Measurements from ENCODE around the gene NAT14. TPM values are rescaled to one million over a fixed set of nuclear protein-coding genes. Genes with fewer than 3 reads are reported as not detected.
"Not testable (repeated sequence)": the region's sequence is repeated elsewhere in the genome, so short reads cannot be mapped to it uniquely, and the experiment has no call there.

The NAT14 gene
- total and polyA plus RNA-seq, 7 experiments from 2014 or later, result 1.7 to 12.8 (median 3.5) TPM

GRCh38 chr19:55496820-55497219, 11.8 kb downstream of the NAT14 start:
- H3K36me3 ChIP-seq (ENCODE audit: control insufficient read depth in 2 of 3, insufficient read depth in 3 of 3, low read length in 3 of 3); intact Hi-C loops (cut with micrococcal nuclease); POLR2A ChIA-PET; H3K27me3 ChIP-seq (ENCODE audit: control insufficient read depth in 2 of 2, insufficient read depth in 2 of 2, low read length in 2 of 2); H3K4me3 Mint-ChIP-seq; H3K9me3 Mint-ChIP-seq; H3K4me1 ChIP-seq (ENCODE audit: control insufficient read depth in 2 of 2, insufficient read depth in 2 of 2, low read length in 2 of 2); H3K36me3 Mint-ChIP-seq; H3K27ac ChIP-seq (ENCODE audit: low read depth, low read length); H3K4me3 ChIP-seq (ENCODE audit: low read length); H3K27me3 Mint-ChIP-seq; ATAC-seq; H3K27ac Mint-ChIP-seq; H3K9me3 ChIP-seq (ENCODE audit: control insufficient read depth in 2 of 3, low read length in 3 of 3); DNase-seq; H3K4me1 Mint-ChIP-seq: not testable (repeated sequence)
- CTCF ChIA-PET, result interaction anchor here (0.7 to 1.6 kb wide), 2 partner anchors 20 to 83 kb away, joined by 3 to 4 read pairs; partner anchors contain the start of gene ZNF628

- H3K27ac Mint-ChIP-seq, result no peak overlapping the region
- no peaks in the 10 kb centered on the region for H3K4me1 ChIP-seq (ENCODE audit: control insufficient read depth in 2 of 2, insufficient read depth in 2 of 2, low read length in 2 of 2)
- intact Hi-C loops (cut with micrococcal nuclease), result no loop called here
- peaks cover 0 to 6% (median 0%) of the 10 kb centered on the region in 11 donors for H3K9me3 Mint-ChIP-seq
- DNase-seq, result no peak
- ATAC-seq, result no peak
- no peaks in the 10 kb centered on the region for H3K36me3 ChIP-seq (ENCODE audit: control insufficient read depth in 2 of 3, insufficient read depth in 3 of 3, low read length in 3 of 3)
- peaks cover 0 to 11% (median 0%) of the 10 kb centered on the region in 7 donors for H3K4me1 Mint-ChIP-seq
- ChIA-PET POLR2A (interaction anchor here (1.1 kb wide), 1 partner anchor 21 kb away, joined by 3 read pairs; the partner anchor contains the start of gene ZNF628), CTCF (interaction anchor here (1.6 kb wide), 1 partner anchor 21 kb away, joined by 4 read pairs; the partner anchor contains the start of gene ZNF628)
- H3K9me3 ChIP-seq (ENCODE audit: control insufficient read depth in 2 of 3, low read length in 3 of 3), result no peaks in the 10 kb centered on the region
- H3K4me3 ChIP-seq (ENCODE audit: low read length), result no peak overlapping the region
- H3K4me3 Mint-ChIP-seq, result no peak overlapping the region
- H3K27me3 ChIP-seq (ENCODE audit: control insufficient read depth in 2 of 2, insufficient read depth in 2 of 2, low read length in 2 of 2), result no peaks in the 10 kb centered on the region
- H3K27me3 Mint-ChIP-seq, result peaks cover 0 to 2% (median 0%) of the 10 kb centered on the region in 5 donors
- no peak overlapping the region for H3K27ac ChIP-seq (ENCODE audit: low read depth, low read length)
- H3K36me3 Mint-ChIP-seq, result peaks cover 0 to 8% (median 0%) of the 10 kb centered on the region in 5 donors
Measured at GRCh38 chr19:55497763-55498162, 12.8 kb downstream of the NAT14 start.

DNA sequence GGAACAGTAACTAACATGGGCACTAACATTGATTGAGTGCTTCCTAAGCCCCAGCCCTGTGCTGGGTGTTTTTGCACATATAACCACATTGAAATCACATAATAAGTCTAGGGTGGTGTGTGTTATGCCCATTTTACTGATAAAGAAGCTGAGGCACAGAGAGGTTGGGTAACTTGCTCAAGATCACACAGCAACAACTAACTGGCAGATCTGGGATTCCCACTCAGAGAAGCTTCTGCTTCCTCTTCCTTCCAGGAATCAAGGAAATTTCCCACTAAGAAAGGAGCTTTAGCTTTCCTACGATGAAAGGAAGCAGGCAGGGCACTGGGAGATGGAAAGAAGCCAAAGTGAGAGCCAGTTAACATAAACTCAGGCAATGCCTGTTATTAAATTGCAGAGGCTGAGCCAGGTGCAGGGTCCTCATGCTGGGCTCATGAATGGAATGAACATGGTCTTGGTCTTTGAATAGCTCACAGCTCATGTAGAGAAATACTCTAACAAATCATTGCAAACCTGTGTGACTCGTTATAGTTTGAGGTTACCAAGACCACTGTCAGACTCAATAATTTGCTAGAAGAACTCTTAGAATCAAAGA, 13.4 kb downstream of the NAT14 start:
- no peak overlapping the region for H3K27ac ChIP-seq (ENCODE audit: low read depth, low read length)
- no peak for DNase-seq
- Mint-ChIP-seq H3K9me3 (peaks cover 0 to 9% (median 0%) of the 10 kb centered on the region in 11 donors), H3K4me3 (no peak overlapping the region), H3K27ac (no peak overlapping the region), H3K4me1 (peaks cover 0 to 15% (median 4%) of the 10 kb centered on the region in 7 donors), H3K36me3 (peaks cover 0 to 11% (median 0%) of the 10 kb centered on the region in 5 donors), H3K27me3 (no peaks in the 10 kb centered on the region)
- H3K4me1 ChIP-seq (ENCODE audit: control insufficient read depth in 2 of 2, insufficient read depth in 2 of 2, low read length in 2 of 2), result peaks cover 2% of the 10 kb centered on the region in 2 donors
- no peaks in the 10 kb centered on the region for H3K36me3 ChIP-seq (ENCODE audit: control insufficient read depth in 2 of 3, insufficient read depth in 3 of 3, low read length in 3 of 3)
- no peaks in the 10 kb centered on the region for H3K9me3 ChIP-seq (ENCODE audit: control insufficient read depth in 2 of 3, low read length in 3 of 3)
- H3K4me3 ChIP-seq (ENCODE audit: low read length), result no peak overlapping the region
- no peak for ATAC-seq
- intact Hi-C loops (cut with micrococcal nuclease), result no loop called here
- H3K27me3 ChIP-seq (ENCODE audit: control insufficient read depth in 2 of 2, insufficient read depth in 2 of 2, low read length in 2 of 2), result no peaks in the 10 kb centered on the region
- ChIA-PET CTCF (interaction anchor here (0.6 to 1.6 kb wide), 3 partner anchors 22 to 134 kb away, joined by 3 to 4 read pairs (median 4); partner anchors contain the start of gene ZNF628), POLR2A (interaction anchor here (1.1 kb wide), 1 partner anchor 22 kb away, joined by 3 read pairs; the partner anchor contains the start of gene ZNF628)

- Mint-ChIP-seq H3K4me1 (peaks cover 0 to 22% (median 10%) of the 10 kb centered on the region in 7 donors), H3K4me3 (no peak overlapping the region), H3K27me3 (peaks cover 0 to 2% (median 0%) of the 10 kb centered on the region in 5 donors), H3K9me3 (peaks cover 0 to 9% (median 0%) of the 10 kb centered on the region in 11 donors), H3K36me3 (peaks cover 0 to 14% (median 0%) of the 10 kb centered on the region in 5 donors), H3K27ac (no peak overlapping the region)
- no peaks in the 10 kb centered on the region for H3K36me3 ChIP-seq (ENCODE audit: control insufficient read depth in 2 of 3, insufficient read depth in 3 of 3, low read length in 3 of 3)
- no peaks in the 10 kb centered on the region for H3K9me3 ChIP-seq (ENCODE audit: control insufficient read depth in 2 of 3, low read length in 3 of 3)
- ATAC-seq, result no peak
- POLR2A ChIA-PET, result no interaction called here
- CTCF ChIA-PET, result interaction anchor here (1.1 to 1.7 kb wide), 2 partner anchors 11 to 360 kb away, joined by 3 to 7 read pairs; no protein-coding TSS in a partner anchor
- H3K27me3 ChIP-seq (ENCODE audit: control insufficient read depth in 2 of 2, insufficient read depth in 2 of 2, low read length in 2 of 2), result no peaks in the 10 kb centered on the region
- no peak overlapping the region for H3K27ac ChIP-seq (ENCODE audit: low read depth, low read length)
- intact Hi-C loops (cut with micrococcal nuclease), result loop anchor here in 1 of 2 donors (5.0 kb wide), 1 partner anchor 848 kb away; no protein-coding TSS in a partner anchor
- no peak overlapping the region for H3K4me3 ChIP-seq (ENCODE audit: low read length)
- H3K4me1 ChIP-seq (ENCODE audit: control insufficient read depth in 2 of 2, insufficient read depth in 2 of 2, low read length in 2 of 2), result peaks cover 4% of the 10 kb centered on the region in 2 donors
- no peak for DNase-seq
Measured at GRCh38 chr19:55500368-55500952, 15.5 kb downstream of the NAT14 start.

- no peak overlapping the region for H3K4me3 ChIP-seq (ENCODE audit: low read length)
- Mint-ChIP-seq H3K36me3 (peaks cover 0 to 14% (median 0%) of the 10 kb centered on the region in 5 donors), H3K9me3 (peaks cover 0 to 9% (median 0%) of the 10 kb centered on the region in 11 donors), H3K27ac (peak overlapping the region in 3 of 9 donors; percentile 17 to 64 (median 19)), H3K4me1 (peaks cover 0 to 22% (median 10%) of the 10 kb centered on the region in 7 donors), H3K27me3 (peaks cover 0 to 2% (median 0%) of the 10 kb centered on the region in 5 donors), H3K4me3 (peak overlapping the region in 5 of 10 donors; percentile 4 to 20 (median 12))
- intact Hi-C loops (cut with micrococcal nuclease), result loop anchor here (2.0 to 5.0 kb wide), 3 partner anchors 18 to 850 kb away; partner anchors contain the start of gene NAT14 (in 1 of the 2)
- H3K36me3 ChIP-seq (ENCODE audit: control insufficient read depth in 2 of 3, insufficient read depth in 3 of 3, low read length in 3 of 3), result no peaks in the 10 kb centered on the region
- ATAC-seq (no peak), DNase-seq (no peak)
- no peak overlapping the region for H3K27ac ChIP-seq (ENCODE audit: low read depth, low read length)
- no peaks in the 10 kb centered on the region for H3K9me3 ChIP-seq (ENCODE audit: control insufficient read depth in 2 of 3, low read length in 3 of 3)
- CTCF ChIA-PET, result interaction anchor here (0.8 to 1.7 kb wide), 2 partner anchors 129 to 362 kb away, joined by 3 to 7 read pairs; no protein-coding TSS in a partner anchor
- peaks cover 4% of the 10 kb centered on the region in 2 donors for H3K4me1 ChIP-seq (ENCODE audit: control insufficient read depth in 2 of 2, insufficient read depth in 2 of 2, low read length in 2 of 2)
- no peaks in the 10 kb centered on the region for H3K27me3 ChIP-seq (ENCODE audit: control insufficient read depth in 2 of 2, insufficient read depth in 2 of 2, low read length in 2 of 2)
- POLR2A ChIA-PET, result interaction anchor here (0.6 kb wide), 1 partner anchor 99 kb away, joined by 3 read pairs; no protein-coding TSS in a partner anchor
Measured at GRCh38 chr19:55502197-55502952, 17.4 kb downstream of the NAT14 start.

DNA sequence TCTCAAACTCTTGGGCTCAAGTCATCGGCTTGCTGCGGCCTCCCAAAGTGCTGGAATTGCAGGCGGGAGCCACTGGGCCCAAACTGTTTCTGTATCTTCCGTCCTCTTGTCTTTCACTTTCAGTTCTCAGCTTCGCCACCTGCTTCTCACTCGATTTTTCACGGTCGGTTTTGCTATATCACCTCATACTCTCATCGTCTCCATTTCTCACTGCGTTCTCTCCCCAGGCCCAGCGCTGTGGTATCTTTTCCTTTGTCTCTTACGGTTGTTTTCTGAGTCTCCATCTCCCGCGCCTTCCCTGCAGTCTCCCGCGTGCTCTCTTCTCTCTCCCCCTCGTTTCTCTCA, 18.1 kb downstream of the NAT14 start:
- POLR2A ChIA-PET, result interaction anchor here (0.9 to 1.2 kb wide), 3 partner anchors 27 to 362 kb away, joined by 4 to 7 read pairs (median 4); partner anchors contain the start of genes ZNF628 and ZNF865
- H3K4me1 Mint-ChIP-seq, result peaks cover 0 to 22% (median 10%) of the 10 kb centered on the region in 7 donors
- Histone ChIP-seq H3K9me3 (ENCODE audit: control insufficient read depth in 2 of 3, low read length in 3 of 3) (no peaks in the 10 kb centered on the region), H3K36me3 (ENCODE audit: control insufficient read depth in 2 of 3, insufficient read depth in 3 of 3, low read length in 3 of 3) (no peaks in the 10 kb centered on the region), H3K27me3 (ENCODE audit: control insufficient read depth in 2 of 2, insufficient read depth in 2 of 2, low read length in 2 of 2) (no peaks in the 10 kb centered on the region), H3K4me1 (ENCODE audit: control insufficient read depth in 2 of 2, insufficient read depth in 2 of 2, low read length in 2 of 2) (peaks cover 4% of the 10 kb centered on the region in 2 donors), H3K4me3 (ENCODE audit: low read length) (peak overlapping the region; percentile 79), H3K27ac (ENCODE audit: low read depth, low read length) (peak overlapping the region; percentile 46)
- DNase-seq (no peak), ATAC-seq (no peak)
- CTCF ChIA-PET, result interaction anchor here (0.6 to 2.9 kb wide), 16 partner anchors 9 to 362 kb away, joined by 3 to 71 read pairs (median 4); partner anchors contain the start of genes TMEM238, ZNF628 and ZNF865
- peak overlapping the region; percentile 59 to 96 (median 81) for H3K27ac Mint-ChIP-seq
- intact Hi-C loops (cut with micrococcal nuclease), result loop anchor here (1.0 to 5.0 kb wide), 8 partner anchors 18 to 851 kb away; partner anchors contain the start of genes NAT14 (in 2 of the 2), PPP6R1 (in 1 of the 2) and RPL28 (in 1 of the 2)
- H3K27me3 Mint-ChIP-seq, result peaks cover 0 to 8% (median 6%) of the 10 kb centered on the region in 5 donors
- H3K4me3 Mint-ChIP-seq, result peak overlapping the region; percentile 78 to 89 (median 84)
- H3K36me3 Mint-ChIP-seq, result peaks cover 0 to 14% (median 0%) of the 10 kb centered on the region in 5 donors
- H3K9me3 Mint-ChIP-seq, result peaks cover 0 to 9% (median 0%) of the 10 kb centered on the region in 11 donors

All from naive thymus-derived CD4-positive, alpha-beta T cell (primary cell).